Gastroesophageal sphincter (tissue), 4 donors: Measurements from ENCODE around the gene FEZF1. TPM values are rescaled to one million over a fixed set of nuclear protein-coding genes. Genes with fewer than 3 reads are reported as not detected.
A peak's percentile ranks its signal among the peaks of the same experiment; 100 is the strongest.

ENCODE experiments used
- ATAC-seq: fragments of 150-250 bp; one replicate; pipeline ENCODE4 v1.9.1; 2016; ENCODE audit warnings: mild to moderate bottlenecking, moderate library complexity
- H3K27ac ChIP-seq, 4 donors: fragments of 200-600 bp; sonication (generic) in 3 of 4; 1 replicate in 3 of 4; 2 replicates in 1 of 4; pipeline ENCODE4 v1.5.1; 2016 to 2019
- H3K27me3 ChIP-seq: fragments of 200-600 bp; sonication (generic); one replicate; pipeline ENCODE4 v1.5.1; 2019
- H3K36me3 ChIP-seq, 2 donors: fragments of 200-600 bp; sonication (generic); one replicate each; pipeline ENCODE4 v1.5.1; 2019; ENCODE audit warnings: control low read depth in 1 of 2
- H3K4me1 ChIP-seq, 3 donors: fragments of 200-600 bp; sonication (generic); 1 replicate in 2 of 3; 2 replicates in 1 of 3; pipeline ENCODE4 v1.5.1; 2016 to 2019; ENCODE audit warnings: control low read depth in 2 of 3
- H3K4me3 ChIP-seq, 2 donors: fragments of 200-600 bp; sonication (generic); one replicate each; pipeline ENCODE4 v1.5.1; 2019; ENCODE audit warnings: mild to moderate bottlenecking in 1 of 2, moderate library complexity in 1 of 2
- H3K9me3 ChIP-seq, 3 donors: fragments of 200-600 bp; sonication (generic); one replicate each; pipeline ENCODE4 v1.5.1; 2017 to 2019; ENCODE audit warnings: control low read depth in 2 of 3
- EP300 ChIP-seq: sonication (generic); formaldehyde crosslinking; IDR thresholded peaks from one replicate; pipeline ENCODE4 v1.6.1; 2017; ENCODE audit warnings: antibody characterized with exemption, mild to moderate bottlenecking
- POLR2A ChIP-seq, 2 donors: fragments of 450-650 bp; IDR thresholded peaks; one replicate each; pipeline ENCODE4 v1.6.1; 2017; ENCODE audit warnings: antibody characterized with exemption in 2 of 2, mild to moderate bottlenecking in 2 of 2, moderate library complexity in 1 of 2
- POLR2AphosphoS5 ChIP-seq: sonication (generic); formaldehyde crosslinking; IDR thresholded peaks from one replicate; pipeline ENCODE4 v1.6.1; 2017; ENCODE audit warnings: antibody characterized with exemption
- WGBS, 2 donors: methylation state at CpG; one replicate each; pipeline ENCODE4 v1.1.5; 2018; ENCODE audit warnings: low coverage in 1 of 2; 5-methylcytosine and 5-hydroxymethylcytosine counted together
- total RNA-seq, 4 donors: library from RNA; depleted of rRNA; stranded (reverse); fragments of >200 nt; gene quantifications; one replicate each; pipeline ENCODE4 v1.1.0, GENCODE V29; 2016
- TF ChIP-seq, protein P1 (sequence below), 4 experiments: fragments of 200-600 bp in 2 of 4; fragments of 450-650 bp in 2 of 4; sonication (generic) in 1 of 4; IDR thresholded peaks; one replicate each; pipeline ENCODE4 v1.5.1; 2017 to 2019; ENCODE audit warnings: antibody characterized with exemption in 4 of 4, mild to moderate bottlenecking in 2 of 4, moderate library complexity in 2 of 4

The FEZF1 gene
- total RNA-seq, result not detected

DNA sequence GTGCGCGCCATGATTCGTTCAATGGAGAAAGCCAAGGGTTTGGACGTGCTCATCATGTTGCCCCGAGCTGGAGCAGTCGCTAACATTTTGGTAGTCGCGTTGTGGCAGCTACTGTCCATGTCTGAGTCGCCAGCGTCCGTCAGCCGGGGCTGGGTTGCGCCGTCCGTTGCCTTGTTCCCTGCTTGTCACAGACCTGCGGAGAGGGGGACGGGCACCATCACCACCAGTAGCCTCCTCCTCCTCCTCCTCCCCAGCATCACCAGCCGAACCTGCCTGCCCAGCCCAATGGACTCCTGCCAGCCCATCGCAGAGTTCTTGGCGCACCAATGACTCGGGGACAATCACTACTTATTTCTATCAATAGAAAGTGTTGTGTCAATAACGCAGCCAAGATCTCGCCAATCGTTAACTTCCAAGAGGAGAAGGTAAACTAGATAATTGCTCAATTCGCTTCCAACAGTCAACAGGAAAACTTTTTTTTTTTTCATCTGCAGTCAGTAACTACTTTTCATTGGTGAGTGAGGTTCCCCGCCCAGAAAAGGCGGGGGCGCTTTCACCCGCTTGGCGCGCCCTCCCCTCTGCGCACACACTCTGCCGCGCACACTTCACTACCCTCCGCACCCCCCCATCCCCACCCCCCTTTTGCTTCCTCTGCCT, at the start of gene FEZF1:
Gene FEZF1 (minus strand): TSS at position 432 of the 657 bp plus-strand sequence. CDS start 313 bp downstream, at position 119.
- Histone ChIP-seq H3K27ac (no peak within 1 kb of the TSS), H3K4me1 (peaks cover 0 to 58% (median 30%) of the 10 kb centered on the region in 3 donors), H3K27me3 (peaks cover 100% of the 10 kb centered on the region), H3K4me3 (peak within 1 kb of the TSS in 1 of 2 donors; percentile 34), H3K9me3 (no peaks in the 10 kb centered on the region), H3K36me3 (no peaks in the 10 kb centered on the region)
- TF ChIP-seq, protein P1, sequence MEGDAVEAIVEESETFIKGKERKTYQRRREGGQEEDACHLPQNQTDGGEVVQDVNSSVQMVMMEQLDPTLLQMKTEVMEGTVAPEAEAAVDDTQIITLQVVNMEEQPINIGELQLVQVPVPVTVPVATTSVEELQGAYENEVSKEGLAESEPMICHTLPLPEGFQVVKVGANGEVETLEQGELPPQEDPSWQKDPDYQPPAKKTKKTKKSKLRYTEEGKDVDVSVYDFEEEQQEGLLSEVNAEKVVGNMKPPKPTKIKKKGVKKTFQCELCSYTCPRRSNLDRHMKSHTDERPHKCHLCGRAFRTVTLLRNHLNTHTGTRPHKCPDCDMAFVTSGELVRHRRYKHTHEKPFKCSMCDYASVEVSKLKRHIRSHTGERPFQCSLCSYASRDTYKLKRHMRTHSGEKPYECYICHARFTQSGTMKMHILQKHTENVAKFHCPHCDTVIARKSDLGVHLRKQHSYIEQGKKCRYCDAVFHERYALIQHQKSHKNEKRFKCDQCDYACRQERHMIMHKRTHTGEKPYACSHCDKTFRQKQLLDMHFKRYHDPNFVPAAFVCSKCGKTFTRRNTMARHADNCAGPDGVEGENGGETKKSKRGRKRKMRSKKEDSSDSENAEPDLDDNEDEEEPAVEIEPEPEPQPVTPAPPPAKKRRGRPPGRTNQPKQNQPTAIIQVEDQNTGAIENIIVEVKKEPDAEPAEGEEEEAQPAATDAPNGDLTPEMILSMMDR (IDR thresholded peaks at IDR 0.05), result no peak
- TF ChIP-seq POLR2A (IDR thresholded peaks at IDR 0.05) (no peak), EP300 (no peak), POLR2AphosphoS5 (no peak)
- WGBS, 2 donors, result 6% methylated on average over 23 to 27 of the region's 35 CpGs
- no peak for ATAC-seq

DNA sequence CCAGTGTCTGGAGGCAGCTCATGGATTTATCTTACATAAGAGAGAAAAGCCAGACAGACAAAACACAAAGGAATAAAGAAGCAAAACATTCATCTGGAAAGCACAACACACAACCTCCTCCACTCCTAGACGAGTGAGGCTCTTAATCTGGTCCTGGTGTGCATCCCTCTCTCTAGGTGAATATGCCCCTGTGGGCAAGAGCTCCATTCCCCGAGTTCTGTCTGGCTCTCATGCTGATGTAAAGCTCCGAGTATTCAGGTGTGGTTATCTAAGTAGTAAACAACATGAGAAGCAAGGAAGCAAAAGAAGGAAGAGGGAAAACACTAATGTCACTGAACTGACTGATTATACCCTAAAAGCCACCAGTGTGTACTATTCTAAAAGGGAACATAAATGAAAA, 47.9 kb upstream of the FEZF1 start:
- no peak overlapping the region for H3K27ac ChIP-seq
- H3K4me3 ChIP-seq, result no peak overlapping the region
- TF ChIP-seq, protein P1 (IDR thresholded peaks at IDR 0.05), result no peak
- TF ChIP-seq EP300 (no peak), POLR2A (IDR thresholded peaks at IDR 0.05) (no peak), POLR2AphosphoS5 (no peak)
- no peak for ATAC-seq
- no peaks in the 10 kb centered on the region for H3K27me3 ChIP-seq
- no peaks in the 10 kb centered on the region for H3K4me1 ChIP-seq
- no peaks in the 10 kb centered on the region for H3K36me3 ChIP-seq
- no peaks in the 10 kb centered on the region for H3K9me3 ChIP-seq
- WGBS, 2 donors, result 48 to 57% methylated on average over 2 to 3 of the region's 3 CpGs

DNA sequence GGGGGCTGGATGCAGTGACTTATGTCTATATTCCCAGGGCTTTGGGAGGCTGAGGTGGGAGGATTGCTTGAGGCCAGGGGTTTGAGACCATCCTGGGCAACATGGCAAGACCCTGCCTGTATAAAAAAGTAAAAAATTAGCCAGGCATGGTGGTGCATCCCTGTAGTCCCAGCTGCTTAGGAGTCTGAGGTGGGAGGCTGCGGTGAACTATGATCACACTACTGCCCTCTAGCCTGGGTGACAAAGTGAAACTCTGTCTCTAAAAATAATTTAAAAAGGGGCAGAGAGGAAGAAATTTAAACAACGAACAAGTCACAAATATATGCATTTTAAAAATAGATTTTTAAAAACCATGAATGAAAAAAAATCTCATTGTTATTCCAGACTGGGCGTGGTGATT, 46.2 kb upstream of the FEZF1 start:
- no peaks in the 10 kb centered on the region for H3K9me3 ChIP-seq
- WGBS, 2 donors, result 82 to 92% methylated on average over 3 of the region's 3 CpGs
- TF ChIP-seq POLR2A (IDR thresholded peaks at IDR 0.05), result no peak
- TF ChIP-seq EP300, result no peak
- TF ChIP-seq POLR2AphosphoS5, result no peak
- TF ChIP-seq, protein P1 (IDR thresholded peaks at IDR 0.05), result no peak
- no peaks in the 10 kb centered on the region for H3K27me3 ChIP-seq
- no peaks in the 10 kb centered on the region for H3K36me3 ChIP-seq
- H3K4me1 ChIP-seq, result no peaks in the 10 kb centered on the region
- ATAC-seq, result no peak
- no peak overlapping the region for H3K4me3 ChIP-seq
- H3K27ac ChIP-seq, result no peak overlapping the region

DNA sequence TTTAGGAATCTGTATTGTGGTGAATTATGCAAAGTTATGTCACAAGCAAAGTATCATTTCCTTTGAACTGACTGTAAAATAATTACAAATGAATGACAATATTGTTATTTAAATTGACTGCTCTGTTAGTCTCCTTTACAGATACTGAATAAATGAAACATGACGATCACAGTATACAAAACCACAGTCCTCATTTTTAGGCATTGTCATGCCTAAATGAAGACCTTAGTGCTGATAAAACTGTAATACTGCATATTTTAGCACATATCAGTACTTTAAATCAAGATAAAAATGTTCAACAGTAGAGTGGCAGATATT, 39.7 kb upstream of the FEZF1 start:
- no peaks in the 10 kb centered on the region for H3K4me1 ChIP-seq
- no peaks in the 10 kb centered on the region for H3K9me3 ChIP-seq
- ATAC-seq, result no peak
- no peak overlapping the region for H3K27ac ChIP-seq
- TF ChIP-seq POLR2A (IDR thresholded peaks at IDR 0.05), result no peak
- TF ChIP-seq, protein P1 (IDR thresholded peaks at IDR 0.05), result no peak
- no peak for TF ChIP-seq EP300
- TF ChIP-seq POLR2AphosphoS5, result no peak
- H3K36me3 ChIP-seq, result peaks cover 0 to 12% of the 10 kb centered on the region in 2 donors
- no peak overlapping the region for H3K4me3 ChIP-seq
- 88 to 92% methylated on average over 1 of the region's 1 CpG for WGBS, 2 donors
- H3K27me3 ChIP-seq, result no peaks in the 10 kb centered on the region

DNA sequence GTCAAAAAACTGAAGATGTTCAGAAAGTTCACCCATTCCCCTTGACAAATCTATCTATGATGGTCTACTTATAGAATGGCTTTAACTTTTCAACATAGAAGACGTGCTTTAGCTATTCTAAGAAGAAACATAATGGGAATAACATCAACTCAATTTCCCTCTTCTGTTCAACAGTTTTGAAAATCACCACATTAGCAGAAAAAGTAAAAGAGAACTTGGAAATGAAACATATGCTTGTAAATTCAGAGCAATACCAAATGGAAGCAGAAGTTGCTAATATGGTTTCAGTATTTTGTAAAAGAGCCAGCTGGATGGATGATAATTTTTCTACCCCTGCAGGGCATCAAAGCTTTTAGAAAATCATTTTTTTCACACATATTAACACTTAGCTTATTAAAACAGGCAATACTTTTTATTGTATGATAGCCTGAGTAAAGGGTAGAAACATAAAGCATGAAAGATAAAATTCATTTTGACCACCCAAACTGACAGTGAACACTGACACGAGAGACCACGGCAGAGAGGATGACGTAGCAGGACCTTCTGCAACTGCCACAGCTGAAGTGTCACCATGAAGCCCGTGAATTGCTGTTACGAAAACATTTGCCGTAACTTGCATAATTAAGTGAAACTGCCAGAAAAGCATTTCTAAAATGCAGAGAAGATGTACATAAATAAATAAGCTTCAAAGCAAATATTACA, 39.2 kb upstream of the FEZF1 start:
- Histone ChIP-seq H3K9me3 (no peaks in the 10 kb centered on the region), H3K36me3 (peaks cover 0 to 12% of the 10 kb centered on the region in 2 donors), H3K27ac (no peak overlapping the region), H3K4me1 (no peaks in the 10 kb centered on the region), H3K27me3 (no peaks in the 10 kb centered on the region), H3K4me3 (no peak overlapping the region)
- WGBS, 2 donors, result 67 to 87% methylated on average over 6 to 7 of the region's 7 CpGs
- TF ChIP-seq POLR2A (IDR thresholded peaks at IDR 0.05), result no peak
- TF ChIP-seq, protein P1 (IDR thresholded peaks at IDR 0.05), result no peak
- TF ChIP-seq POLR2AphosphoS5, result no peak
- TF ChIP-seq EP300, result no peak
- no peak for ATAC-seq
